GM10266 (cell line): ENCODE measurements around the gene DDAH1.

Experiments
- DNase-seq: peaks from one replicate; pipeline ENCODE4 v3.0.0; 2012; ENCODE audit errors: extremely low spot score
- CTCF ChIP-seq: IDR thresholded peaks from 2 replicates; pipeline ENCODE4 v1.5.1; 2012; ENCODE audit warnings: mild to moderate bottlenecking, low read depth; ENCODE audit not compliant: control insufficient read depth, insufficient read depth; ENCODE audit errors: missing control alignments

The DDAH1 gene

GRCh38 chr1:85276215-85276977 lies 188.6 kb downstream of the DDAH1 start, which contains the start of gene BCL10:
Gene BCL10 (minus strand): TSS chr1:85276632. CDS start chr1:85276352, 280 bp downstream.
- no peak for TF ChIP-seq CTCF
- peak; percentile 93 for DNase-seq

- DNase-seq: peak; percentile 25
- no peak for TF ChIP-seq CTCF
Observed at GRCh38 chr1:85275701-85276214, 189.2 kb downstream of the DDAH1 start.

- DNase-seq: no peak
Observed at GRCh38 chr1:85274969-85275453, 189.9 kb downstream of the DDAH1 start.

GRCh38 chr1:85273397-85273796 lies 191.6 kb downstream of the DDAH1 start:
- DNase-seq: no peak
- TF ChIP-seq CTCF: no peak

More at GRCh38 chr1:85274969-85275453, 189.9 kb downstream of the DDAH1 start:
- no peak for TF ChIP-seq CTCF

GRCh38 chr1:85268801-85269585 lies 196.0 kb downstream of the DDAH1 start:
- TF ChIP-seq CTCF: no peak

More at GRCh38 chr1:85268801-85269585, 196.0 kb downstream of the DDAH1 start:
- DNase-seq: no peak
